Choroid plexus epithelial cell (primary cell): ENCODE data around the gene CCP110.

ENCODE experiments used
- DNase-seq: peaks from one replicate; pipeline ENCODE4 v3.0.0-alpha.2; 2010; ENCODE audit warnings: low read depth
- H3K4me3 ChIP-seq: 2 replicates; pipeline ENCODE4 v1.5.1; 2011; ENCODE audit warnings: low read depth, mild to moderate bottlenecking, control low read depth, low read length, moderate library complexity
- TF ChIP-seq, protein P1 (sequence below): conservative IDR thresholded peaks from 2 replicates; pipeline ENCODE4 v1.5.1; 2011; ENCODE audit warnings: low read depth, mild to moderate bottlenecking, control low read depth, inconsistent platforms, low read length, moderate library complexity

CCP110 gene

DNA sequence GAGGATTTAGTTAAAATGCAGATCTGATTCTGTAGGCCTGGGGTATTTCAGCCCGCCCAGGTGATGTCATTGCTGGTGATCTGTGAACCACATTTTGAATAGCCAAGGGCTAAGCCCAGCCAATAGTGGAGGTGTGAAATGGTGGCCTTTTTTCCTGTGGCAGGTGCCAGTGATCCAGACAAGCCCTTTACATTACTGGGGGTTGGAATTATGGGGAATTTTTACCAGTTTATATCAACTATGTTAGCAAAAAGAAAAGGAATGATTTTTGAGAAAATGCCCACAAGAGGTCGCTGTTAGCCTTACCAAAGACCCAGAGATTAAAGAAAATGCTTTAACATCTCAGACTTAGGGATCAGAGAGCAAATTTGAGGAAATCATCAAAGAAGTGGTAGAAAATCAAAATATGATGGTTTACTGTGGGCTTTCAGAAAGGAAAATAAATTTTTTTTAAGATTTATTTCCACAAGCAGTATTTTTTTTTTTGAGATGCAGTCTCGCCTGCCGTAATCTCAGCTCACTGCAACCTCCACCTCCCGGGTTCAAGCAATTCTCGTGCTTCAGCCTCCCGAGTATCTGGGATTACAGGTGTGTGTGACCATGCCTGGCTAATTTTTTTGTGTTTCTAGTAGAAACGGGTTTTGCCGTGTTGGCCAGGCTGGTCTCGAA, 35.6 kb downstream of the CCP110 start:
- DNase-seq, result peak; percentile 83

GRCh38 chr16:19560078-19560477, 36.3 kb downstream of the CCP110 start:
- DNase-seq, result no peak
- no peak overlapping the region for H3K4me3 ChIP-seq
- TF ChIP-seq, protein P1, sequence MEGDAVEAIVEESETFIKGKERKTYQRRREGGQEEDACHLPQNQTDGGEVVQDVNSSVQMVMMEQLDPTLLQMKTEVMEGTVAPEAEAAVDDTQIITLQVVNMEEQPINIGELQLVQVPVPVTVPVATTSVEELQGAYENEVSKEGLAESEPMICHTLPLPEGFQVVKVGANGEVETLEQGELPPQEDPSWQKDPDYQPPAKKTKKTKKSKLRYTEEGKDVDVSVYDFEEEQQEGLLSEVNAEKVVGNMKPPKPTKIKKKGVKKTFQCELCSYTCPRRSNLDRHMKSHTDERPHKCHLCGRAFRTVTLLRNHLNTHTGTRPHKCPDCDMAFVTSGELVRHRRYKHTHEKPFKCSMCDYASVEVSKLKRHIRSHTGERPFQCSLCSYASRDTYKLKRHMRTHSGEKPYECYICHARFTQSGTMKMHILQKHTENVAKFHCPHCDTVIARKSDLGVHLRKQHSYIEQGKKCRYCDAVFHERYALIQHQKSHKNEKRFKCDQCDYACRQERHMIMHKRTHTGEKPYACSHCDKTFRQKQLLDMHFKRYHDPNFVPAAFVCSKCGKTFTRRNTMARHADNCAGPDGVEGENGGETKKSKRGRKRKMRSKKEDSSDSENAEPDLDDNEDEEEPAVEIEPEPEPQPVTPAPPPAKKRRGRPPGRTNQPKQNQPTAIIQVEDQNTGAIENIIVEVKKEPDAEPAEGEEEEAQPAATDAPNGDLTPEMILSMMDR, result no peak

More for the DNA sequence above, 35.6 kb downstream of the CCP110 start:
- H3K4me3 ChIP-seq, result no peak overlapping the region
- TF ChIP-seq, protein P1, result peak; percentile 59

DNA sequence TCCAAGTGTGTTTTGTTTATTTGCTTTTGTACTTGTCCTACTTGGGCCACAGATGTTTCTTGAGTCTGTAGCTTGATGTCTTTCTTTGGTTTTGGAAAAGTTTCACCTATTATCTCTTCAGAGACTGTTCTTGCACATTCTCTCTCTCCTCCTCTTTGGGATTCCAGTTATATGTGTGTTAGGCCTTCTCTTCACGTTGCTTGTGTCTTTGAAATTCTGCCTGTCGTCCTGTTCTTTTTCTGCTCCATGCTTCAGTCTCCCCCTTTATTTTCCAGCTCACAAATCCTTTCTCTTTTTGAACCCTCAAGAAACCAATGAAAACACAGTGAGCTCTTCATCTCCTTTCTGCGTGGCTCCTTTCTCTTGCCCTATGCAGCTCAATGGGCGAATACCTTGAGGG, 39.6 kb downstream of the CCP110 start:
- TF ChIP-seq, protein P1, result no peak
- H3K4me3 ChIP-seq, result no peak overlapping the region
- no peak for DNase-seq

GRCh38 chr16:19566362-19566761, 42.6 kb downstream of the CCP110 start:
- no peak overlapping the region for H3K4me3 ChIP-seq
- TF ChIP-seq, protein P1, result no peak
- DNase-seq, result no peak

- H3K4me3 ChIP-seq, result no peak overlapping the region
- no peak for DNase-seq
- TF ChIP-seq, protein P1, result no peak
These were observed 43.8 kb downstream of the CCP110 start for GRCh38 chr16:19567560-19567959.

- no peak for DNase-seq
- H3K4me3 ChIP-seq, result no peak overlapping the region
- TF ChIP-seq, protein P1, result no peak
These were observed 50.3 kb downstream of the CCP110 start for GRCh38 chr16:19573997-19574396.

GRCh38 chr16:19574615-19575014, 50.9 kb downstream of the CCP110 start:
- H3K4me3 ChIP-seq, result no peak overlapping the region
- DNase-seq, result no peak
- TF ChIP-seq, protein P1, result no peak
